Cardiac fibroblast (primary cell): ENCODE data around the gene NPS.

ENCODE experiments used
- DNase-seq, 2 donors: peaks; one replicate each; pipeline versions ENCODE4 v3.0.0 to v3.0.0-alpha.2; 2010; ENCODE audit warnings: low read depth in 2 of 2
- H3K4me3 ChIP-seq, 2 donors: replicated peaks in 1 of 2; 1 replicate in 1 of 2; 2 replicates in 1 of 2; pipeline ENCODE4 v1.5.1; 2011; ENCODE audit warnings: low read depth in 2 of 2, low read length in 2 of 2, mild to moderate bottlenecking in 2 of 2, moderate library complexity in 1 of 2
- TF ChIP-seq, protein P1 (sequence below): IDR thresholded peaks from one replicate; pipeline ENCODE4 v1.5.1; 2011; ENCODE audit warnings: low read depth, mild to moderate bottlenecking, low read length, inconsistent platforms

The NPS gene

DNA sequence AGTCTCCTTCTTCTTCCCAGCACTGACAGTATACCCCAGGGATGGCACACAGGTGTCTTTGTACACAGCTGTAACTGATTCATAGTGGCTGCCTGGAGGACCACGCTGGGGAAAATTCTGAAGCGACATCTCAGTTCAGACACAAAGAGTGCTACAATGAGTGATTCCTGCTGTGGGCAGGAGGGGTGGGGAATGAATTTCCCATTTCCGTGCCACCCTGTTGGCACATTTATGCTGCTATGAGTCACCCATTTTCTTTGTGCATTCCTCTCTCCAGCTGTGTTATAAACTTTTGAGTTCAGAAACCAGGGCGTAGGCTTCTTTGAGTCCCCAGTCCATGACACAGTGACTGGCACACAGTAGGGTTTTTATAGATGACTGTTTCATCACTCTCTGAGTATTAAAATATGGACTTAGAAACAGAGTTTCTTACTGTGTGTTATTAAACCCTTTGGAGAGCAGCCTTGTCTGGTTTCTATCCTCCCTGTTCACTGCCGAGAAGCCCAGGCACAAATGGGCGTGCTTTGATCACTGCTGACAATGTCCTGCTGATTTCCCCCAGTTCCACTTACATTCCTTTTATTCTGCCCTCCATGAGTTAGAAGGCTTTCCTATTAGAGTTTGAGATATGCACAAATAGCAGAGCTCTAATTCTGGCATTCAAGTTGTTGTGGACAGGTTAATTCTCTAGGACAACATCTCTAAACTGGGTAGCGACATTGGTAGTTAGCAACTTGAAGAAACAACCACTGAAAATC, 24.0 kb upstream of the NPS start:
- TF ChIP-seq, protein P1, sequence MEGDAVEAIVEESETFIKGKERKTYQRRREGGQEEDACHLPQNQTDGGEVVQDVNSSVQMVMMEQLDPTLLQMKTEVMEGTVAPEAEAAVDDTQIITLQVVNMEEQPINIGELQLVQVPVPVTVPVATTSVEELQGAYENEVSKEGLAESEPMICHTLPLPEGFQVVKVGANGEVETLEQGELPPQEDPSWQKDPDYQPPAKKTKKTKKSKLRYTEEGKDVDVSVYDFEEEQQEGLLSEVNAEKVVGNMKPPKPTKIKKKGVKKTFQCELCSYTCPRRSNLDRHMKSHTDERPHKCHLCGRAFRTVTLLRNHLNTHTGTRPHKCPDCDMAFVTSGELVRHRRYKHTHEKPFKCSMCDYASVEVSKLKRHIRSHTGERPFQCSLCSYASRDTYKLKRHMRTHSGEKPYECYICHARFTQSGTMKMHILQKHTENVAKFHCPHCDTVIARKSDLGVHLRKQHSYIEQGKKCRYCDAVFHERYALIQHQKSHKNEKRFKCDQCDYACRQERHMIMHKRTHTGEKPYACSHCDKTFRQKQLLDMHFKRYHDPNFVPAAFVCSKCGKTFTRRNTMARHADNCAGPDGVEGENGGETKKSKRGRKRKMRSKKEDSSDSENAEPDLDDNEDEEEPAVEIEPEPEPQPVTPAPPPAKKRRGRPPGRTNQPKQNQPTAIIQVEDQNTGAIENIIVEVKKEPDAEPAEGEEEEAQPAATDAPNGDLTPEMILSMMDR, result no peak
- H3K4me3 ChIP-seq, result no peak overlapping the region
- no peak for DNase-seq

DNA sequence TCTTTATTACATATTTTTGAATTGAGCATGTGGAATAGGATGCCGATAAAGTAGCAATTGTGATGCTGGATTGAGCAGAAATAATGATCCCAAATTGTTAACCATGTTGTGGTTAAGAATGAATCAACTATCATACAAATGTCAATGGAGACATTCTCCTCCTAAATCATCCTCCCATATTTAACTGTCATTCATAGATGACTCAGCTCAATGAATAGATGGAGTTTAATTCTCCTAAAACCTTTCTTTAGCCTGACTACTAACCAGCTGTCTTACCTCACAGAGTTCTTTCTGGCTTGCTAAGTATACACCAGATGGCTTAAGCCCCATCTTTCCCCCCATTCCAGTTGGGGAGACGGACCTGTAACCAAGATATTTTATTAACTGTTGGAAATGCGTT, 23.4 kb upstream of the NPS start:
- H3K4me3 ChIP-seq, result no peak overlapping the region
- TF ChIP-seq, protein P1, result no peak
- no peak for DNase-seq

DNA sequence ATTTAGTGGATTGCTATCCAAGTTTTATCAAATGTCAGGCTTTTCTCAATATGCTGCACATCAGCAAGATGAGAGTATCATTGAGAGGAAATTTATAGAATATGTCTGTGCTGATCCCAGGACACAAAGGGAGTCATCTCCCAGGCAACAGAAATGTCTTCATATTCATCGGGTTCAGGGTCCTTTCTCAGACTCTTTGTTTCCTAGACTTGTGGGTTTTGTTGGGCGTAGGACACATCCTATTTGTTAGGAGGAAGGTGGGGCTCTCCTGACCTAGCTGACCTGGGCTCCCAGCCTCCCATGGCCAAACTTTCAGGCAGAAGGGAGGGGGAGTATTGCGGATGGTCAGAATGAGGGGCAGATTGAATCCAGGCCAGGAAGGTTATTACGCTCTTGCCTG, 22.9 kb upstream of the NPS start:
- DNase-seq, result no peak
- H3K4me3 ChIP-seq, result no peak overlapping the region
- TF ChIP-seq, protein P1, result no peak

DNA sequence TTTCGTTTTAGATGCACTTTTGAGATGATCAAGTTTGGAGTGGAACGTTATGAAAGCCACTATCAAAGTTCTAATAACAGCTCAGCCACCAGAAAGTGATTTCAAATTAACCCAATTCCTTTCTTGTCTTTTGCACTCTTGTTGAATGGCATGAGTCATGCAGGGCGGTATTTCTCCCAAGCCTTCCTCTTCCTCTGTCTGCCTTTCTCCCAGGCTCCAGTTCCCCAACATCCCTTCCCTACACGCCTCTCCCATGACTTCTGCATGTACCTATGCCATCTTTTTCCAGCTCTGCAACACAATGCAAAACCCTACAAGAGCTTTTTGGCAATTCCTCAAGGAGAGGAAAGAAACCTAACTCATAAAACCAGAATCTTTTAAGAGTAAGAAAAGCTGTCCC, 21.8 kb upstream of the NPS start:
- TF ChIP-seq, protein P1, result no peak

DNA sequence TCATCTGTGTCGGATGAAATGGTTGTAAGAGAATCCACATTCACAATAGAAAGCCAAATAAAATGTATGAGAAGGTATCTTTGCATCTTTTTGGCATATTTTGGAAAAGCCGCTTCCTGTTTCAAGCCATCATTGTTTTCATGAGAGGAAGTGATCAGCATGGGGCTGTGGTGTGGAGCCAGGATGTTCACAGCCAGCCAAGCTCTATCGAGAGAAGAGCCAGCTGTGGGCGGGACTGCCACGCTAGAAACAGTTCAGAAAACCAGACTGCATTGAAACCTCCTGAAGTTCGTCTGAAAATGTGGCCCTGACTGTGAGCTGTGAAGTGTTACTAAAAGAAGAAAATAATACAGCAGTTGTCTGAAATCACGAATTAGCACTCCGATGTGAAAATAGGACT, 21.2 kb upstream of the NPS start:
- no peak overlapping the region for H3K4me3 ChIP-seq
- TF ChIP-seq, protein P1, result no peak
- no peak for DNase-seq

More for the DNA sequence above, 21.8 kb upstream of the NPS start:
- H3K4me3 ChIP-seq, result no peak overlapping the region
- no peak for DNase-seq

DNA sequence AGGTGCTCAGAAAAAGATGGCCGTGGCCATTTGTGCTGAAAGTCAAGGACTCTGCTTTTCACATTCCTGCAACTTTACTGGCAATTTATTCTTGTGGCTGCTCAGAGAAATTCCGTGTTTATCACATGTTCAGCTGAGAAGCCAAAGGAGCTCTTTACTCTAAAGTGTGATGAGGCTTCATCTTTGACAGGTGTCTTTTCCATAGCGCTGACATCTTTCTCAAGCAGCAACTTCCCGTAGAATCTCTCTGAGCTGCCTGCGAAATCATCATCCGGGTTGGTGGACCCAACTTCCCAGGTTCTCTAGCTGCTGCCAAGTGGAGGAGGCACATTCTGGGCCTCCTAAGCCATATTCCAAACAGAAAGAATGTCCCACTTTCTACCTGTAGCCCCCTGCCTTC, 16.9 kb upstream of the NPS start:
- no peak for DNase-seq
- no peak overlapping the region for H3K4me3 ChIP-seq
- TF ChIP-seq, protein P1, result no peak

DNA sequence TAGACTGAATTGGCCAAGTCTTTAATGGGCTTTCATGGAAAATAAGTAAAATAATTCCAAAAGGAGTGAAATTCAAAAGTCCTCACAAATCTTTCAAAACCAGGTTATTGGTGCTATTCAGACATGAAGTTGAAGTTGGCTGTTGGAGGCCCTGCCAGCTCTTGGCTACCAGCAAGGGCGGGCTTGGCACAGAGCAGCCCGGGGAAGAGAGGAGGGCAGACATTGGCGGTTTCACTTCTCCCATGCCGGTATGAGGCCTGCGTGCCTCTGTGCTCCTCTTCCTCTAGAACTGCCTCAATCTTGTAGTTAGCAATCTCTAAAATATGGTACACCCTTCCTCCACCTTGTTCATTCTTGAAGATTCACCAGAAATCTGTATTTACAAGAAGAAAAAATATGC, 16.4 kb upstream of the NPS start:
- no peak overlapping the region for H3K4me3 ChIP-seq
- TF ChIP-seq, protein P1, result no peak
- no peak for DNase-seq
